H1 (cell line): Measurements from ENCODE around the gene PDE6D. TPM values are rescaled to one million over a fixed set of nuclear protein-coding genes. Genes with fewer than 3 reads are reported as not detected.

Experiments
- HDAC2 ChIP-seq, 2 experiments: fragments of 300-600 bp in 1 of 2; sonication (generic) in 1 of 2; IDR thresholded peaks; 2 replicates each; pipeline ENCODE4 v1.6.1; 2011 to 2012; ENCODE audit warnings: low read depth in 2 of 2, low read length in 2 of 2, mild to moderate bottlenecking in 2 of 2, moderate library complexity in 2 of 2, borderline replicate concordance in 1 of 2, inconsistent platforms in 1 of 2
- JUN ChIP-seq: IDR thresholded peaks from 2 replicates; pipeline ENCODE4 v1.6.1; 2011; ENCODE audit warnings: low read depth, mild to moderate bottlenecking, improper control_type of control experiment, low read length
- RAD21 ChIP-seq, 2 experiments: IDR thresholded peaks in 1 of 2; conservative IDR thresholded peaks in 1 of 2; 2 replicates each; pipeline ENCODE4 v1.6.1; 2011; ENCODE audit warnings: low read depth in 2 of 2, low read length in 2 of 2, improper control_type of control experiment in 1 of 2, inconsistent platforms in 1 of 2, mild to moderate bottlenecking in 1 of 2, moderate library complexity in 1 of 2
- SIN3A ChIP-seq, 2 experiments: IDR thresholded peaks in 1 of 2; conservative IDR thresholded peaks in 1 of 2; 2 replicates each; pipeline ENCODE4 v1.6.1; 2011 to 2012; ENCODE audit warnings: low read length in 2 of 2, improper control_type of control experiment in 1 of 2, low read depth in 1 of 2, mild to moderate bottlenecking in 1 of 2
- SIX5 ChIP-seq: IDR thresholded peaks from 2 replicates; pipeline ENCODE4 v1.6.1; 2011; ENCODE audit warnings: mild to moderate bottlenecking, low read depth, low read length
- TAF1 ChIP-seq: IDR thresholded peaks from 2 replicates; pipeline ENCODE4 v1.6.1; 2011; ENCODE audit warnings: mild to moderate bottlenecking, low read depth, low read length
- polyA plus RNA-seq, 7 experiments: library from polyadenylated mRNA; depleted of rRNA in 3 of 7; stranded (reverse) in 5 of 7; unstranded in 2 of 7; fragments of >200 nt in 5 of 7; fragments of 200-250 nt in 2 of 7; gene quantifications; 1 replicate in 5 of 7; 2 replicates in 1 of 7; 4 replicates in 1 of 7; pipeline versions ENCODE4 v1.2.1 to v1.2.3, GENCODE V29; 2011 to 2013; ENCODE audit warnings: missing spikeins in 2 of 7, mixed read lengths in 2 of 7
- total RNA-seq: library from RNA; stranded (reverse); fragmentation: NEBNext Ultra II Directional; extraction: Animal tissue kit (Norgen Biotek cat#: 25700); gene quantifications from 2 replicates; pipeline ENCODE4 v1.2.1, GENCODE V29; 2021

The PDE6D gene
- total and polyA plus RNA-seq, 2 of the 8 experiments (the other 6 are each of a cell fraction or from before 2014, with no cell fraction given), result 33.7 to 63.9 TPM

DNA sequence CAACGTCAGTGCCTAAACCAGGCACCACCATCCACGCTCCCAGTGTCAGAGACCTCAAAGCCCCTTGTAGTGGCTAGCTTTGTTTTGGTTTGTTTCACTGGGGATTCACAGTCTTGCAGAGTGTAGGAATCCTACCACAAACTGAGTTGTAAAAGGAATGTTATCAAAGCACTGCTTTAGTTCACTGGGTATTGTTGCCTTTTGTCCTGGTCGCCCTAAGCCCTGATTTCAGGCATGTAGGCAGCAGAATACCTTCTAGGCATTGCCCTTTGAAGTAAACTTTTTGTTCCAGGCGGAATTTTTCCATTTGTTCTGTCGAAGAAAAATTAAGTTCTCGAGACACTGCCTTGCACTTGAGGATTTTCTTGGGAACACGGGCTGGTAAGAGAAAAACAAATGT, 43.3 kb downstream of the PDE6D start (continued):
- TF ChIP-seq SIN3A (conservative IDR thresholded peaks at IDR 0.05 in 1 of 2, IDR thresholded peaks at IDR 0.05 in 1 of 2; ENCODE audit: low read depth in 1 of 2, low read length in 2 of 2), result no peak
- no peak for TF ChIP-seq HDAC2 (IDR thresholded peaks at IDR 0.05; ENCODE audit: borderline replicate concordance in 1 of 2, low read depth in 2 of 2, low read length in 2 of 2)
- TF ChIP-seq TAF1, result no peak
- no peak for TF ChIP-seq RAD21 (IDR thresholded peaks at IDR 0.05 in 1 of 2, conservative IDR thresholded peaks at IDR 0.05 in 1 of 2; ENCODE audit: low read depth in 2 of 2, low read length in 2 of 2)
- TF ChIP-seq SIX5, result no peak
- TF ChIP-seq JUN, result no peak
